Brain pericyte (primary cell): ENCODE data around the gene OR5AR1.
"Not testable (repeated sequence)": the region's sequence is repeated elsewhere in the genome, so short reads cannot be mapped to it uniquely, and the experiment has no call there.

Experiments used
- DNase-seq: peaks from one replicate; pipeline ENCODE4 v3.0.0-alpha.2; 2012; ENCODE audit warnings: low read depth, low spot score

Gene OR5AR1

GRCh38 chr11:56663386-56663785, at the start of gene OR5AR1:
TSS of gene OR5AR1 (plus strand) at chr11:56663686. CDS start at chr11:56663686, 0 bp downstream.
- DNase-seq: no peak

DNA sequence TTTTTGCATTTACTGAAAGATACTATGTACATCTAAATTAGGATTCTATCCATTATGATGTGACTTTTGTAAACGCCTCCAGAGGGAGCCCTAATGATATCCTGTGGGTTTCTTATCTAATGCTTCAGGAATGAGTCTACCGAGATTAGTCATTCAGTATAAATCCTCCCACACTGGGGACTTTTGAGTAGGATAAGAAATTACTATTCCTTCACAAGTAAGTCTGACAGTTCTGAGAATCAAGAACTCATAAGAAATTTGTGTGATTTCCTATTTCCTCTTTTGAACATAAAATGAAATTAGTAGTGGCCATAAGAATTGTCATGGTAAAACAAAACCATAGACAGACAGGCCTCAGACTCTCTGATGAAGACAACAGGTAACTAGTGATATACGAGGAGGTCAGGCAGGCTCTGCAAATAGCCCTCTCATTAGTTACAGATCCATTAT, 38.8 kb upstream of the OR5AR1 start:
- no peak for DNase-seq

- DNase-seq: no peak
These were observed 37.5 kb upstream of the OR5AR1 start for GRCh38 chr11:56625946-56626345.

DNA sequence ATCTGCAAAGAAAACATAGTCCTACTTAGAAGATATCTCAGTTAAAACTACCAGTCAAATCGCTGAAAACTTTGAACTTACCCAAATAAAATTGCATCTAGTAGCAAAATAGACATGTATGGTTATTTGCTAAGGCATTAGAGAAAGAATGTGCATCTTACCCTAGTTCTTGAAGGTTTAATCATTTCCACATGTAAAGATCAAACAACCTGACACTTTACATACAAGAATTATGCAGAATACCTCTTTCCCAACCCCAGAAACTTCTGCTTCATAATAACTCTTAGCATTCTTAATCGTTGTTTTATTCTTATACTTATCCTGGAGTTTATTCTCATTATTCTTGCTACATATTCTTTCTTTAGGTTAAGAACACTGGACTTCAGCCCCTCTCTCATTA, 31.2 kb upstream of the OR5AR1 start:
- no peak for DNase-seq

DNA sequence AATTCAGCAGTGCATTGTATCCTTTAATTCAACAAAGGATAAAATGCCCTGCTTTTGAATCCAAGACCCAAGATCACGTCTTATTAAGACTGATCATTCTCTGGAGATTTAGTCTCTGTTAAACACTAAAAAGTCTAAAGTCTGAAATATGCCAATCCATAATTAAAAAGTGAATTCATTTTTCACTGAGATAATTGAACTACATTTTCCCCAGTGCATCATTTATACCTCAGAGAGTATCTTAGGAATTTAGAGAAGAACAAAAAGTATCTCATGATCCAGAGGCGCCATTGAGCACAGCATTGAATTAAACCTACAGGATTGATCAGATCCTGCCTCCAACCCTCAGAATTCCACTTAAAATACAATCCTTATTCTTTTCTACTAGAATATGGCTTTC, 26.6 kb upstream of the OR5AR1 start:
- no peak for DNase-seq

GRCh38 chr11:56637500-56637899, 26.0 kb upstream of the OR5AR1 start:
- DNase-seq: no peak

DNA sequence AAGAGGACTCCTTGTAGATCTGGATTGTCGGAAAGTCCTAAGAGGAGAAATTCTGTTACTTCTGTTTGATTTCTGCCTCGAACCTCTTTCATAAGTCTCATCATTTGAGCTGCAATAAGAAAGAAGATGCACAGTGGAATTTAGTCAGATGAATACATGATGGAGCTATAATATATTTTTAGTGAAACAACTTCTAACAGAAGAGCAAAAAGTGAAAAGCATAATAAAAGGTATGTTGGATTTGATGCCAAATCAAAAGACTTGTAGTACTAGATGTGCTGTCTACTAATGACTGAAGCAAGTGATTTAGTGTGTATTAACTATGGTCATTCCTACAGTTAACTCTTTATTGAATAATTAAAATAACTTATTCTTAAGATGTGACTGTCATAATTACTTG, 21.1 kb upstream of the OR5AR1 start, which contains the start of gene OR5AP2:
Gene OR5AP2 (minus strand): TSS at position 101 of the 400 bp plus-strand sequence. CDS start 0 bp downstream, at position 101.
- no peak for DNase-seq

DNA sequence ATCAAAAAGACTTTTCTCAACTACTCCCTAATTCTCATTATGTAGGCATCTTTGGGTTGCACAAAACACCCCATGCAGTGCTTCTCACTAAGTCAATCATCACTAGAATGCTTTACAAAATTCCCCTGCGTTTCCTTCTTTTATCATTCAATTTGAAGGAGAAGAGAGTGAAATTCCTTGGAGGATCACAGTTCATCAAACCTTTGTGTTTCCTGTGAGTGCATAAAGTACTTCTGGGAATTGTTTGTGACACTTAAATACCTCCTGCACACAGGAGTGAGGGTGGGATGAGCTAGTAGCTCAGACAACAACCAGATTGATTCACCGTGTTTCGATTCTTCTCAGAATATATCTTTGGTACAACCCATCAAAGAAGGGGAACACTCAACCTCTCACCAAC, 3.7 kb upstream of the OR5AR1 start:
- no peak for DNase-seq

DNA sequence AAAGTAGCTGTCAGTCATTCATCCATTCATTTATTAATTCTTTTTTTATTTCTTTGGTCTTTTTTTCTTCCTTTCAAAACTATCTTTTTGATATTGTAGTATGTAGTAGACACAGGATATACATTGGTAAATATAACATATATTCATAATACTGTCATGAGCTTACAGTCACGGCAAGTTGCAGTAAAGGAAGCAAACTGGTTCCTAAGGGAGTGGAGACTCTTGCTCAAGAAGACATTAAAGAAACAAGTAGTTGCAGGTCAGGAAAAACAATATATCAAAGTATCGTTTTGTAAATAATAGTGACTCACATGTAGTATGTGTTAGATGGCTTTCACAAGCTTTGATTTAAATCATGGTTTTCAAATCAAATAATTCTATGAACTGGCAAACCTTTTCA, 7.5 kb downstream of the OR5AR1 start:
- no peak for DNase-seq

DNA sequence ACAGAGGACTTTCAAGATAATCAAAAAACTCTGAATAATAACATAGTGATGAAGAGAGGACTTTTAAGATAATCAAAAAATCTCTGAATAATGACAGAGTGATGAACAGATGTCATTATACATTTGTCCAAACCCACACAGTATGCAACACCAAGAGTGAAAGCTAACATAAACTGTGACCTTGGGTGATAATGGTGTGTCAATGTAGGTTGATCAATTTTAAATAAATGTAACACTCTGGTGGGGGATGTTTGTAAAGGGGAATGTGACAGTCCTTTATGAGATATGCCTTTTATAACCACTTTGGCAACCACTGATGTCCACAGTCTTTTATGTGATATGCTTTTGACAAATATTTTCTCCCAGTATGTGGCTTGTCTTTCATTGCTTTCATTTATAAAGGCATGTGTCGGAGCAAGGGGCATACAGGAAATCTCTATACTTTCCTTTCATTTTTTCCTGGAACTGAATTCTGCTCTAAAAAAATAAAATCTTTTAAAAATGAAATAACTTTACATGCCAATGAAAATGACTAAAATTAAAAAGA, 25.1 kb downstream of the OR5AR1 start:
- no peak for DNase-seq

GRCh38 chr11:56691179-56691578, 27.7 kb downstream of the OR5AR1 start:
- DNase-seq: not testable (repeated sequence)

GRCh38 chr11:56693428-56693827, 29.9 kb downstream of the OR5AR1 start:
- no peak for DNase-seq

- DNase-seq: no peak
These were observed 35.3 kb downstream of the OR5AR1 start, which contains the start of gene OR9G1 for GRCh38 chr11:56698795-56699194. TSS of gene OR9G1 (plus strand) at chr11:56699095. CDS start at chr11:56700388, 1,293 bp downstream.

- DNase-seq: no peak
These were observed 36.9 kb downstream of the OR5AR1 start for GRCh38 chr11:56700242-56700913.

DNA sequence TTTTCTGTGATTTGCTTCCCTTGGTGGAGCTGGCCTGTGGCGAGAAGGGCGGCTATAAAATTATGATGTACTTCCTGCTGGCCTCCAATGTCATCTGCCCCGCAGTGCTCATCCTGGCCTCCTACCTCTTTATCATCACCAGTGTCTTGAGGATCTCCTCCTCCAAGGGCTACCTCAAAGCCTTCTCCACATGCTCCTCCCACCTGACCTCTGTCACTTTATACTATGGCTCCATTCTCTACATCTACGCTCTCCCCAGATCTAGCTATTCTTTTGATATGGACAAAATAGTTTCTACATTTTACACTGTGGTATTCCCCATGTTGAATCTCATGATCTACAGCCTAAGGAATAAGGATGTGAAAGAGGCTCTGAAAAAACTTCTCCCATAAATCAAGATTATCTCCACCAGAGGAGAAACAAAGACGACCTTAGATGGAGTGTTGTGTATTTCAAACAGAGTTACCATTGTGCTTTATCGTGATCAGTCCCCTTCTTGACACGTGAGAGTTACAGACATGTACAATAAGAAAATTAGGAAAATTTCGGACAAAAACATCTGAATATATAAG, 37.5 kb downstream of the OR5AR1 start:
- DNase-seq: no peak

- no peak for DNase-seq
These were observed 42.4 kb downstream of the OR5AR1 start for GRCh38 chr11:56705784-56706396.

- no peak for DNase-seq
These were observed 43.0 kb downstream of the OR5AR1 start for GRCh38 chr11:56706486-56706885.

GRCh38 chr11:56714206-56714605, 50.7 kb downstream of the OR5AR1 start:
- DNase-seq: no peak
